ENCODE data around the gene ZNF385A.

DNA sequence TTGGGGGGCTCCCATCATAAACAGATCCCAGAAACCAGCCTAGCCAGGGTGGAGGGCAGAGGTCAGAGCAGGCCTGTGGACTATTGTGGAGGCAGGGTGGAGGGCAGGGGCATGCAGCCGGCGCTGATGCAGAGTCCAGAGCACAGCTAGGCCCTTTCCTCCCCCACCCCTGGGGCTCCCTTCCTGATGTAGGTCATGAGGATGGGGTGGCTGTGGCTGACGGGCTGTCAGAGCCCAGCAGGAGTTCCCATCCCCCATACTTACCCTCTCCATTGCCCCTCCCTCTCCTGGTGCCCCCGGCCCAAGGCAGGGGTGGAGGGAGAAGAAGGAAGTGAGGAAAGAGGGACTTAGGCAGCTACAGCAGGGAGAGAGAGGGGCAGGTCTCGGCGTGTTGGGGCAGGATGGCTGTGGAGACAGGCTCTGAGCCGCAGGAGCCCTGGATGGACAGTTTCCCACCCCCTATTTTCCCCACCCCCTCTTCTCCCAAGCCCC, 5.7 kb upstream of the ZNF385A start:
- no peak for TF ChIP-seq EZH2 (IDR thresholded peaks at IDR 0.05; ENCODE audit: borderline replicate concordance, low read depth, low read length, severe bottlenecking)
- TF ChIP-seq, protein P1, sequence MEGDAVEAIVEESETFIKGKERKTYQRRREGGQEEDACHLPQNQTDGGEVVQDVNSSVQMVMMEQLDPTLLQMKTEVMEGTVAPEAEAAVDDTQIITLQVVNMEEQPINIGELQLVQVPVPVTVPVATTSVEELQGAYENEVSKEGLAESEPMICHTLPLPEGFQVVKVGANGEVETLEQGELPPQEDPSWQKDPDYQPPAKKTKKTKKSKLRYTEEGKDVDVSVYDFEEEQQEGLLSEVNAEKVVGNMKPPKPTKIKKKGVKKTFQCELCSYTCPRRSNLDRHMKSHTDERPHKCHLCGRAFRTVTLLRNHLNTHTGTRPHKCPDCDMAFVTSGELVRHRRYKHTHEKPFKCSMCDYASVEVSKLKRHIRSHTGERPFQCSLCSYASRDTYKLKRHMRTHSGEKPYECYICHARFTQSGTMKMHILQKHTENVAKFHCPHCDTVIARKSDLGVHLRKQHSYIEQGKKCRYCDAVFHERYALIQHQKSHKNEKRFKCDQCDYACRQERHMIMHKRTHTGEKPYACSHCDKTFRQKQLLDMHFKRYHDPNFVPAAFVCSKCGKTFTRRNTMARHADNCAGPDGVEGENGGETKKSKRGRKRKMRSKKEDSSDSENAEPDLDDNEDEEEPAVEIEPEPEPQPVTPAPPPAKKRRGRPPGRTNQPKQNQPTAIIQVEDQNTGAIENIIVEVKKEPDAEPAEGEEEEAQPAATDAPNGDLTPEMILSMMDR (IDR thresholded peaks at IDR 0.05; ENCODE audit: borderline replicate concordance, extremely low read depth, low read length, poor library complexity, severe bottlenecking): no peak

Measured in DND-41 (cell line).